WTC11 (cell line): ENCODE measurements around the gene MFAP3L. TPM values are rescaled to one million over a fixed set of nuclear protein-coding genes. Genes with fewer than 3 reads are reported as not detected.

ENCODE experiments used
- ATAC-seq: fragments of 200-7000 bp; cut with Tn5 transposase; 2 replicates; pipeline ENCODE4 v1.10.0; 2021; ENCODE audit warnings: mild to moderate bottlenecking, moderate library complexity
- CTCF ChIA-PET: fragments of 300-600 bp; sonication (Branson Sonifier 250); formaldehyde crosslinking; loops from one replicate; lab custom pipeline; 2021; ENCODE audit warnings: antibody characterized with exemption; lab: Charles Lee
- POLR2A ChIA-PET: fragments of 350-600 bp; sonication (Branson Sonifier 250); formaldehyde crosslinking; loops from one replicate; lab custom pipeline; 2021; ENCODE audit warnings: antibody characterized with exemption; lab: Charles Lee
- DNase-seq: peaks from one replicate; pipeline ENCODE4 v3.0.0; 2021; ENCODE audit warnings: low spot score
- H3K27ac Mint-ChIP-seq: 2 replicates; pipeline ENCODE4 v1.8.0; 2021; ENCODE audit warnings: mixed read lengths
- H3K27me3 Mint-ChIP-seq: 2 replicates; pipeline ENCODE4 v1.8.0; 2021; ENCODE audit warnings: low read depth, mild to moderate bottlenecking, moderate library complexity, mixed read lengths
- H3K36me3 Mint-ChIP-seq: 2 replicates; pipeline ENCODE4 v1.8.0; 2021; ENCODE audit warnings: mixed read lengths
- H3K4me1 Mint-ChIP-seq: 2 replicates; pipeline ENCODE4 v1.8.0; 2022; ENCODE audit warnings: mixed read lengths
- H3K4me3 Mint-ChIP-seq: 2 replicates; pipeline ENCODE4 v1.8.0; 2021; ENCODE audit warnings: mild to moderate bottlenecking, moderate library complexity, mixed read lengths
- H3K9me3 Mint-ChIP-seq: 2 replicates; pipeline ENCODE4 v1.8.0; 2021; ENCODE audit warnings: mixed read lengths
- HMGA2 ChIP-seq: fragments of 250-450 bp; sonication (Bioruptor Pico); IDR thresholded peaks from 2 replicates; pipeline ENCODE4 v1.4.0; 2021; ENCODE audit warnings: mild to moderate bottlenecking, moderate library complexity
- IRF2 ChIP-seq: sonication (generic); formaldehyde crosslinking; IDR thresholded peaks from 2 replicates; pipeline ENCODE4 v1.8.0; 2022; ENCODE audit warnings: low read depth, missing genetic modification reagents, borderline replicate concordance
- OVOL2 ChIP-seq: fragments of 250-450 bp; sonication (Bioruptor Pico); IDR thresholded peaks from 2 replicates; pipeline ENCODE4 v1.9.0; 2021; ENCODE audit warnings: mild to moderate bottlenecking, borderline replicate concordance
- PRDM15 ChIP-seq: sonication (generic); formaldehyde crosslinking; IDR thresholded peaks from 2 replicates; pipeline ENCODE4 v1.8.0; 2022; ENCODE audit warnings: missing genetic modification reagents
- RELA ChIP-seq: sonication (generic); formaldehyde crosslinking; IDR thresholded peaks from 2 replicates; pipeline ENCODE4 v1.8.1; 2022; ENCODE audit warnings: missing genetic modification reagents, mild to moderate bottlenecking, borderline replicate concordance
- SP1 ChIP-seq: sonication (generic); formaldehyde crosslinking; conservative IDR thresholded peaks from 2 replicates; pipeline ENCODE4 v1.8.1; 2022; ENCODE audit warnings: missing genetic modification reagents
- TP53 ChIP-seq: sonication (generic); formaldehyde crosslinking; IDR thresholded peaks from 2 replicates; pipeline ENCODE4 v1.8.1; 2023; ENCODE audit warnings: mild to moderate bottlenecking, missing genetic modification reagents
- ZBTB43 ChIP-seq: sonication (generic); formaldehyde crosslinking; IDR thresholded peaks from 2 replicates; pipeline ENCODE4 v1.8.1; 2023; ENCODE audit warnings: mild to moderate bottlenecking, missing genetic modification reagents
- ZNF138 ChIP-seq: sonication (generic); formaldehyde crosslinking; conservative IDR thresholded peaks from 2 replicates; pipeline ENCODE4 v1.8.1; 2022; ENCODE audit warnings: mild to moderate bottlenecking, moderate library complexity, missing genetic modification reagents
- ZNF281 ChIP-seq: sonication (generic); formaldehyde crosslinking; IDR thresholded peaks from 2 replicates; pipeline ENCODE4 v1.8.0; 2023; ENCODE audit warnings: mild to moderate bottlenecking, missing genetic modification reagents
- ZNF423 ChIP-seq: fragments of 250-450 bp; sonication (Bioruptor Pico); IDR thresholded peaks from 2 replicates; pipeline ENCODE4 v2.1.2; 2022; ENCODE audit warnings: mild to moderate bottlenecking, moderate library complexity
- ZNF512 ChIP-seq: sonication (generic); formaldehyde crosslinking; IDR thresholded peaks from 2 replicates; pipeline ENCODE4 v1.8.1; 2022; ENCODE audit warnings: missing genetic modification reagents, borderline replicate concordance
- total RNA-seq: library from RNA; stranded (reverse); gene quantifications from 3 replicates; pipeline ENCODE4 v1.2.3, GENCODE V29; 2021

Gene MFAP3L
- total RNA-seq, 1 experiment from 2014 or later = 31.3 TPM

GRCh38 chr4:170014359-170015011 lies 11.7 kb downstream of the MFAP3L start:
- H3K4me3 Mint-ChIP-seq = no peak overlapping the region
- no peak for DNase-seq
- ATAC-seq = no peak
- peaks cover 42% of the 10 kb centered on the region for H3K4me1 Mint-ChIP-seq
- H3K9me3 Mint-ChIP-seq = peaks cover 15% of the 10 kb centered on the region
- H3K36me3 Mint-ChIP-seq = peaks cover 12% of the 10 kb centered on the region
- H3K27me3 Mint-ChIP-seq = no peaks in the 10 kb centered on the region
- TF ChIP-seq PRDM15 (CRISPR knock-in tag) = no peak
- TF ChIP-seq TP53 (CRISPR knock-in tag) = no peak
- no peak for TF ChIP-seq ZNF423 (CRISPR knock-in tag)
- no peak for TF ChIP-seq IRF2
- no peak for TF ChIP-seq ZNF281
- TF ChIP-seq ZBTB43 (CRISPR knock-in tag) = no peak
- TF ChIP-seq ZNF138 (CRISPR knock-in tag) = no peak
- no peak for TF ChIP-seq SP1 (CRISPR knock-in tag)
- no peak for TF ChIP-seq HMGA2 (CRISPR knock-in tag)
- no peak for TF ChIP-seq OVOL2 (CRISPR knock-in tag)
- TF ChIP-seq ZNF512 (CRISPR knock-in tag) = no peak
- no peak overlapping the region for H3K27ac Mint-ChIP-seq
- ChIA-PET CTCF (no interaction called here), POLR2A (interaction anchor here (1.1 kb wide), 1 partner anchor 38 kb away, joined by 3 read pairs; no protein-coding TSS in a partner anchor)

- no peak overlapping the region for H3K4me3 Mint-ChIP-seq
- H3K4me1 Mint-ChIP-seq = peaks cover 41% of the 10 kb centered on the region
- peaks cover 15% of the 10 kb centered on the region for H3K9me3 Mint-ChIP-seq
- no peak overlapping the region for H3K27ac Mint-ChIP-seq
- ChIA-PET POLR2A (interaction anchor here (1.1 kb wide), 1 partner anchor 13 kb away, joined by 4 read pairs; the partner anchor contains the start of gene MFAP3L), CTCF (no interaction called here)
- H3K27me3 Mint-ChIP-seq = no peaks in the 10 kb centered on the region
- TF ChIP-seq RELA (CRISPR knock-in tag) (no peak), TP53 (CRISPR knock-in tag) (no peak)
- peaks cover 12% of the 10 kb centered on the region for H3K36me3 Mint-ChIP-seq
- DNase-seq (no peak), ATAC-seq (no peak)
Observed at GRCh38 chr4:170012629-170012958, 13.6 kb downstream of the MFAP3L start.
